GM06990 (cell line): ENCODE measurements around the gene VPS25.

ENCODE experiments used
- DNase-seq: peaks from one replicate; pipeline ENCODE4 v3.0.0-alpha.2; 2011; ENCODE audit not compliant: insufficient read length; ENCODE audit errors: extremely low read depth
- H3K27me3 ChIP-seq: replicated peaks from 2 replicates; pipeline ENCODE4 v1.6.0; 2011; ENCODE audit warnings: low read length; ENCODE audit not compliant: control insufficient read depth, insufficient read depth
- H3K36me3 ChIP-seq: 2 replicates; pipeline ENCODE4 v1.5.1; 2011; ENCODE audit warnings: low read length; ENCODE audit not compliant: control insufficient read depth, insufficient read depth
- H3K4me3 ChIP-seq: replicated peaks from 2 replicates; pipeline ENCODE4 v1.5.1; 2011; ENCODE audit warnings: low read depth, mild to moderate bottlenecking, control low read depth, low read length
- TF ChIP-seq, protein P1 (sequence below): IDR thresholded peaks from 2 replicates; pipeline ENCODE4 v1.5.1; 2011; ENCODE audit warnings: low read length, control low read depth, mild to moderate bottlenecking, inconsistent platforms; ENCODE audit not compliant: insufficient read depth, poor library complexity, severe bottlenecking

The VPS25 gene

DNA sequence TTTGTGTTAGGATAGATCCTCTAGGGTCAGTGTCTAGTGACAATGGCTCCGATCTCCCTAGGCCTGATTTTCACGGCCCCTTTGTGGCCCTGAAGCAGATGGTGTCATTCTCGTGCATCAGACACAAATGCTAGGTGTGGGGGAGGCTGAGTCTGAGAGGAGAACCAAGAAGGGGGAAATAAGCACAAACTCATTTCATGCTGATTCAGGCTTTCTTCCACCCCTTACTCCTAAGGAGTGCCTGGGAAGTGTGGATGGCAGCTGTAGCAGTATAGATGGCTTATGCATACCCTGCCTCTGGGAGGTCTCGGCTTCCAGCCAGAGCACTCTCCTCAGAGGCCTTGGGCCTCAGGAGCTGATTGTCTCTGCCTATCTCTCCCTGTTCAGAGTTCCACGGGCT is 5.3 kb downstream of the VPS25 start:
- no peak for DNase-seq
- TF ChIP-seq, protein P1, sequence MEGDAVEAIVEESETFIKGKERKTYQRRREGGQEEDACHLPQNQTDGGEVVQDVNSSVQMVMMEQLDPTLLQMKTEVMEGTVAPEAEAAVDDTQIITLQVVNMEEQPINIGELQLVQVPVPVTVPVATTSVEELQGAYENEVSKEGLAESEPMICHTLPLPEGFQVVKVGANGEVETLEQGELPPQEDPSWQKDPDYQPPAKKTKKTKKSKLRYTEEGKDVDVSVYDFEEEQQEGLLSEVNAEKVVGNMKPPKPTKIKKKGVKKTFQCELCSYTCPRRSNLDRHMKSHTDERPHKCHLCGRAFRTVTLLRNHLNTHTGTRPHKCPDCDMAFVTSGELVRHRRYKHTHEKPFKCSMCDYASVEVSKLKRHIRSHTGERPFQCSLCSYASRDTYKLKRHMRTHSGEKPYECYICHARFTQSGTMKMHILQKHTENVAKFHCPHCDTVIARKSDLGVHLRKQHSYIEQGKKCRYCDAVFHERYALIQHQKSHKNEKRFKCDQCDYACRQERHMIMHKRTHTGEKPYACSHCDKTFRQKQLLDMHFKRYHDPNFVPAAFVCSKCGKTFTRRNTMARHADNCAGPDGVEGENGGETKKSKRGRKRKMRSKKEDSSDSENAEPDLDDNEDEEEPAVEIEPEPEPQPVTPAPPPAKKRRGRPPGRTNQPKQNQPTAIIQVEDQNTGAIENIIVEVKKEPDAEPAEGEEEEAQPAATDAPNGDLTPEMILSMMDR, result no peak
- H3K36me3 ChIP-seq, result peaks cover 15% of the 10 kb centered on the region
- H3K4me3 ChIP-seq, result no peak overlapping the region
- peaks cover 6% of the 10 kb centered on the region for H3K27me3 ChIP-seq

DNA sequence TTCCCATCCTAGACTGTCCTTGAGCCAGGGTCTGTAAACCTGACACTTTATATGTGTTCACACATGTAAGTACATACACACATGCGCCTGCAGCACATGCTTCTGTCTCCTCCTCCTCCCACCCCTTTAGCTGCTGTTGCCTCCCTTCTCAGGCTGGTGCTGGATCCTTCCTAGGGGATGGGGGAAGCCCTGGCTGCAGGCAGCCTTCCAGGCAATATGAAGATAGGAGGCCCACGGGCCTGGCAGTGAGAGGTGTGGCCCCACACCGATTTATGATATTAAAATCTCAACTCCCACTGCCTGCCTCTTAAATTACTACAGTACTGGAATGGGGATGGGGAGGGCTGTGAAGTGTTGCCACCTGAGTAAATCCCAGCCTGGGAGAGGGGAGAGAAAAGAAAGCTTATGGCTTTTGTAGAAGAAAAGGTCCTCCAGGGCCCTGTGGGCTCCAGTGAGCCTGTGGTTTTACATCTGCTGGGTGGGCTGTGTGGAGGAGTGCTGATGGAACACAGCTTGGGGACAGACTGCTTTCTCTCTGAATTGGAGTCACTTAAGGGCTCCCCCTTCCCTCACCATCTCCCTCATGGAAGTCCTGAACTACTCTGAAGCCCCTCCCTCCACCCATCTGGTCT is 6.2 kb downstream of the VPS25 start:
- H3K27me3 ChIP-seq, result peaks cover 7% of the 10 kb centered on the region
- peaks cover 15% of the 10 kb centered on the region for H3K36me3 ChIP-seq
- no peak overlapping the region for H3K4me3 ChIP-seq
- TF ChIP-seq, protein P1, result no peak
- DNase-seq, result no peak

DNA sequence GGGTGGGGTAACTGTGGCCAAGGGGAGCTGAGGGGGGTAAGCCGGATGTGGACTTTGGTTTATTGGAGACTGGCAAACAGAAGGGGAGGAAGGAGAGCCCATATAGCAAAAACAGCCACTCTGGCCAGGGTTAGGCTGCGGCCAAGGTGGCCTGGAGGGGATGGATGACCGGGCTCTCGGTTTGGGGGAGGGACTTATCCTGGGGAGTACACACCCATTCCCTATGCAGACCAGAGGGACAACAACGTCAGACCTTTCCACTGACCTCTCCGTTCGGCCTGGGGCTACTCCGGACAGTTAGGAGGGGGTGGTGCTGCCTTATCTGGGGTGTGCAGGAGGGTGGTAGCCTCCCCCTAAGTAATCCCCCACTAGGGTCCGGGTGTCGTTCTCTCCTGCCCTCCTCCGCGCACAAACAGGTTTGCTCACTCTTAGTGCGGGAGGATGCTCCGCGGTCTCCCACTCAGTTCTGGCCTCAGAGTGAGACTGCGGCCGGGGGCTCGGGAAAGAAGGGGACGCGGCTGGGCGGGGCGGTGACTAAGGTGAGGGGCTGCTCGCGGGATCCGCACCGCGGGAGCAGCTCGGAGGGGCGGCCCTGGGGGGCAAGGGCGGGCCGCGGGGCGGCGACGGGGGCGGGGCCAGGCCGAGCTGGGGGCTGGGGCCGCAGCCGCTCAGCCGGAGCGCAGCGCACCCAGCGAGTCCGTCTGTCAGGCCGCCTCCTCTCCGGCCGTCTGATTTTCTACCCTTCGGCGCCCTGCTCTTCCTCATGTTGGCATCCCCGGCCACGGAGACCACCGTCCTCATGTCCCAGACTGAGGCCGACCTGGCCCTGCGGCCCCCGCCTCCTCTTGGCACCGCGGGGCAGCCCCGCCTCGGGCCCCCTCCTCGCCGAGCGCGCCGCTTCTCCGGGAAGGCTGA is 6.9 kb downstream of the VPS25 start, which contains the start of gene WNK4:
Gene WNK4 (plus strand): TSS at position 675 of the 915 bp plus-strand sequence. CDS start 89 bp downstream, at position 764.
- no peak for DNase-seq
- Histone ChIP-seq H3K27me3 (peaks cover 7% of the 10 kb centered on the region), H3K36me3 (peaks cover 15% of the 10 kb centered on the region), H3K4me3 (no peak within 1 kb of the TSS)
- TF ChIP-seq, protein P1, result no peak

DNA sequence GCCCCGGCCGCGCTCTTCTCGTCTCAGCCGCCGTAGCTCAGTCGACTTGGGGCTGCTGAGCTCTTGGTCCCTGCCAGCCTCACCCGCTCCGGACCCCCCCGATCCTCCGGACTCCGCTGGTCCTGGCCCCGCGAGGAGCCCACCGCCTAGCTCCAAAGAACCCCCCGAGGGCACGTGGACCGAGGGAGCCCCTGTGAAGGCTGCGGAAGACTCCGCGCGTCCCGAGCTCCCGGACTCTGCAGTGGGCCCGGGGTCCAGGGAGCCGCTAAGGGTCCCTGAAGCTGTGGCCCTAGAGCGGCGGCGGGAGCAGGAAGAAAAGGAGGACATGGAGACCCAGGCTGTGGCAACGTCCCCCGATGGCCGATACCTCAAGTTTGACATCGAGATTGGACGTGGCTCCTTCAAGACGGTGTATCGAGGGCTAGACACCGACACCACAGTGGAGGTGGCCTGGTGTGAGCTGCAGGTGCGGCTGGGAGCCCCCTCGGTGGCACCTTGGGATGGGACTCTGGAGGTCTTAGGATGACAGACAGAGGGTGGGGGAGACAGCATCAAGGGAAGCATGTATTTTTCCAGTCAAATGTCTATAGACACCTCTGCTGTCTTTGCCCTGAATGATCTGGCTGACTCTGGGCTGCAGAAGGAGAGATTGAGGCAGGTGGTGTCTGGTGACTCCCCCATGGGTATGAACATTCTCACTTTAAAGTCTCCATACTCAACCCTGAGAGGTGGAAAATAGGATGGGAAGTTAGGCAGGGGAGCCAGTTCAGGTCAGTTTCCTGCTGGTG is 7.8 kb downstream of the VPS25 start:
- DNase-seq, result no peak
- TF ChIP-seq, protein P1, result no peak
- H3K27me3 ChIP-seq, result peaks cover 9% of the 10 kb centered on the region
- peaks cover 14% of the 10 kb centered on the region for H3K36me3 ChIP-seq
- H3K4me3 ChIP-seq, result no peak overlapping the region

DNA sequence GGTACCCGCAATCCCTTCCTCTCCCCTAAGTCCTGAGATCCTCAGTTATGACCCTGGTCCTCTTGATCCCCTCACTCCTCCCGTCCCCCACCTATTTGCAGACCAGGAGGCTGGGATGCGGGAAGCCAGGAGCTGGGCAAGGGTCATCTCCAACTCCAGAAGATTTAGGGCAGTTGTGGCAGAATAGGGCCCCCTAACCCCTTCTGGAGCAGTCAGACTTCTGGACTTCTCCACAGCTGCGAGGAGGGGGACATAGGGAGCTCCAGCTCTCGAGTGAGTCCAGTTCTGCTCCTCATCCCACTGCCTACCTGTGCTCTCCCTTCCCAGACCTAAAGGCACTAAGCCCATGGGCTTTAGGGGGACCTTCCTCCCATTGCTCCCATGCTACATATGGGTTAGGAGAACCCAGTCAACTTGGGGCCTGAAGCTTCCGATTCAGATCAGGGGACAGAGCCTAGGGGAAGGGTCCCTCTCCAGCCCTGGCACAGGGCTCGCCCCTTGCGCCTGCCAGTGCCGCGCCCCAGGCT is 8.5 kb downstream of the VPS25 start:
- TF ChIP-seq, protein P1, result no peak
- DNase-seq, result no peak
- peaks cover 9% of the 10 kb centered on the region for H3K27me3 ChIP-seq
- peaks cover 13% of the 10 kb centered on the region for H3K36me3 ChIP-seq
- H3K4me3 ChIP-seq, result no peak overlapping the region
